HepG2 (cell line): ENCODE measurements around the gene ALDH3B1. TPM values are rescaled to one million over a fixed set of nuclear protein-coding genes. Genes with fewer than 3 reads are reported as not detected.
A peak's percentile ranks its signal among the peaks of the same experiment; 100 is the strongest.

Experiments used
- ATAC-seq: fragments of 200-7000 bp; cut with Tn5 transposase; 3 replicates; pipeline ENCODE4 v1.9.1; 2020; ENCODE audit warnings: mild to moderate bottlenecking, moderate library complexity
- BruUV-seq: library from RNA; stranded (reverse); fragments of 400-500 nt; replicated peaks from 2 replicates; lab custom pipeline; 2021; lab: Mats Ljungman, UMichigan
- CTCF ChIA-PET: fragments of 300-600 bp; formaldehyde crosslinking; extraction: SDS; loops from one replicate; lab custom pipeline; 2021; ENCODE audit warnings: low total read pairs, inconsistent platforms, low intra/inter-chr PET ratio; lab: Yijun Ruan, JAX
- POLR2A ChIA-PET: fragments of 350-600 bp; sonication (Branson Sonifier 250); formaldehyde crosslinking; loops from one replicate; lab custom pipeline; 2020; ENCODE audit warnings: antibody characterized with exemption, inconsistent platforms; lab: Yijun Ruan, JAX
- DNase-seq: peaks from one replicate; pipeline ENCODE4 v3.0.0-alpha.2; 2015; ENCODE audit warnings: low spot score
- FAIRE-seq: peaks from 3 replicates; lab custom pipeline; 2011; peaks lifted over from hg19 to GRCh38; lab: Jason Lieb, UNC
- H2AFZ ChIP-seq: one replicate; pipeline ENCODE4 v1.6.1; 2011; ENCODE audit warnings: low read length, inconsistent platforms
- H3K27ac ChIP-seq: fragments of 300-600 bp; 3 replicates; pipeline ENCODE4 v1.8.0; 2011; ENCODE audit warnings: mixed run types, mild to moderate bottlenecking, mixed read lengths, low read length, inconsistent platforms; ENCODE audit not compliant: insufficient read depth; ENCODE audit errors: extremely low read length
- H3K27me3 ChIP-seq, 2 experiments: fragments of 200-600 bp in 1 of 2; 2 replicates in 1 of 2; 3 replicates in 1 of 2; pipeline versions ENCODE4 v1.6.0 to v1.8.0; 2011; ENCODE audit warnings: low read length in 2 of 2, mild to moderate bottlenecking in 2 of 2, moderate library complexity in 2 of 2, inconsistent platforms in 1 of 2; ENCODE audit not compliant: insufficient read depth in 2 of 2, control insufficient read depth in 1 of 2
- H3K36me3 ChIP-seq, 2 experiments: fragments of 200-600 bp in 1 of 2; replicated peaks in 1 of 2; 2 replicates in 1 of 2; 3 replicates in 1 of 2; pipeline versions ENCODE4 v1.5.1 to v1.8.0; 2011; ENCODE audit warnings: low read length in 2 of 2, inconsistent platforms in 1 of 2; ENCODE audit not compliant: insufficient read depth in 2 of 2, control insufficient read depth in 1 of 2
- H3K4me1 ChIP-seq: 2 replicates; pipeline ENCODE4 v1.5.1; 2012; ENCODE audit warnings: low read length, inconsistent platforms; ENCODE audit not compliant: insufficient read depth
- H3K4me2 ChIP-seq: 2 replicates; pipeline ENCODE4 v1.6.0; 2011; ENCODE audit warnings: low read depth, low read length, inconsistent platforms
- H3K4me3 ChIP-seq, 3 experiments: fragments of 200-600 bp in 1 of 3; sonication (generic), shearing (Covaris generic) in 1 of 3; replicated peaks in 1 of 3; 2 replicates each; pipeline ENCODE4 v1.5.1; 2011 to 2016; ENCODE audit warnings: low read length in 3 of 3, inconsistent platforms in 2 of 3, low read depth in 2 of 3, mild to moderate bottlenecking in 2 of 3, control low read depth in 1 of 3, mixed read lengths in 1 of 3; ENCODE audit not compliant: insufficient read depth in 1 of 3
- H3K79me2 ChIP-seq: one replicate; pipeline ENCODE4 v1.6.1; 2011; ENCODE audit warnings: low read length, inconsistent platforms; ENCODE audit not compliant: insufficient read depth
- H3K9ac ChIP-seq: 2 replicates; pipeline ENCODE4 v1.6.0; 2011; ENCODE audit warnings: mild to moderate bottlenecking, low read depth, low read length, inconsistent platforms; ENCODE audit not compliant: insufficient read depth
- H3K9me3 ChIP-seq: 2 replicates; pipeline ENCODE4 v1.5.1; 2012; ENCODE audit warnings: mild to moderate bottlenecking, low read length
- H4K20me1 ChIP-seq: 2 replicates; pipeline ENCODE4 v1.6.0; 2011; ENCODE audit warnings: inconsistent platforms, mild to moderate bottlenecking, low read length, moderate library complexity; ENCODE audit not compliant: insufficient read depth
- ATRX ChIP-seq: sonication (generic); formaldehyde crosslinking; IDR thresholded peaks from 2 replicates; pipeline ENCODE4 v1.4.0; 2020; ENCODE audit warnings: missing genetic modification reagents, borderline replicate concordance
- HMG20B ChIP-seq: conservative IDR thresholded peaks from 2 replicates; pipeline ENCODE4 v1.6.1; 2016; ENCODE audit warnings: missing genetic modification reagents, missing compliant biosample characterization
- IRF2 ChIP-seq: IDR thresholded peaks from 2 replicates; pipeline ENCODE4 v1.6.1; 2018; ENCODE audit warnings: missing genetic modification reagents, missing compliant biosample characterization
- KDM2A ChIP-seq: sonication (generic); formaldehyde crosslinking; IDR thresholded peaks from 2 replicates; pipeline ENCODE4 v1.4.0; 2020; ENCODE audit warnings: low read depth, missing genetic modification reagents, borderline replicate concordance
- ONECUT2 ChIP-seq: sonication (generic); formaldehyde crosslinking; IDR thresholded peaks from 2 replicates; pipeline ENCODE4 v1.4.0; 2020; ENCODE audit warnings: missing genetic modification reagents
- SP5 ChIP-seq: IDR thresholded peaks from 2 replicates; pipeline ENCODE4 v1.6.1; 2016; ENCODE audit warnings: low read depth, borderline replicate concordance
- SSRP1 ChIP-seq: IDR thresholded peaks from 2 replicates; pipeline ENCODE4 v1.6.1; 2016; ENCODE audit warnings: control low read depth
- ZNF230 ChIP-seq: sonication (generic); formaldehyde crosslinking; IDR thresholded peaks from 2 replicates; pipeline ENCODE4 v1.4.0; 2020; ENCODE audit warnings: mild to moderate bottlenecking, missing genetic modification reagents
- ZNF331 ChIP-seq: sonication (generic); formaldehyde crosslinking; IDR thresholded peaks from 2 replicates; pipeline ENCODE4 v1.4.0; 2020; ENCODE audit warnings: missing genetic modification reagents
- WGBS: methylation state at CpG from one replicate; pipeline ENCODE4 v1.1.6; 2017; ENCODE audit warnings: low lambda C conversion rate; 5-methylcytosine and 5-hydroxymethylcytosine counted together
- in situ Hi-C: cut with HindIII; loops from 2 replicates; pipeline ENCODE4 v1.10.0; 2017; ENCODE audit warnings: low pct_unique_long_range_greater_than_20kb; ENCODE audit not compliant: extremely low pct_ligation_motif_present
- intact Hi-C: fragments of 100-400 bp; cut with micrococcal nuclease; formaldehyde crosslinking; loops from one replicate; pipeline ENCODE4 v1.10.0; 2022; ENCODE audit not compliant: unreplicated experiment
- polyA plus RNA-seq, 8 experiments: library from polyadenylated mRNA; depleted of rRNA in 3 of 8; stranded (reverse) in 7 of 8; unstranded in 1 of 8; fragments of >200 nt; fragmentation: Illumina TruSeq in 4 of 8; extraction: Trizol in 4 of 8; gene quantifications; 2 replicates each; pipeline versions ENCODE4 v1.2.1 to v1.2.3, GENCODE V29; 2011 to 2016; ENCODE audit warnings: low read depth in 4 of 8, missing spikeins in 1 of 8, mixed read lengths in 1 of 8; ENCODE audit not compliant: insufficient read depth in 1 of 8
- total RNA-seq, 5 experiments: library from RNA; depleted of rRNA; stranded (reverse); fragments of >200 nt; fragmentation: Illumina TruSeq; extraction: Trizol; gene quantifications; 2 replicates each; pipeline ENCODE4 v1.2.3, GENCODE V29; 2016; ENCODE audit warnings: low read depth in 1 of 5
- TF ChIP-seq, protein P1 (sequence below): sonication (generic); formaldehyde crosslinking; IDR thresholded peaks from 2 replicates; pipeline ENCODE4 v1.4.0; 2020; ENCODE audit warnings: mild to moderate bottlenecking, missing genetic modification reagents, borderline replicate concordance
- TF ChIP-seq, protein P2 (sequence below): sonication (generic); formaldehyde crosslinking; IDR thresholded peaks from 2 replicates; pipeline ENCODE4 v1.4.0; 2020; ENCODE audit warnings: missing genetic modification reagents; ENCODE audit errors: not compliant biosample characterization
- TF ChIP-seq, protein P3 (sequence below): sonication (generic); formaldehyde crosslinking; IDR thresholded peaks from 2 replicates; pipeline ENCODE4 v1.8.0; 2022; ENCODE audit warnings: mild to moderate bottlenecking, missing genetic modification reagents; ENCODE audit not compliant: insufficient replicate concordance
- TF ChIP-seq, protein P4 (sequence below): IDR thresholded peaks from 2 replicates; pipeline ENCODE4 v1.6.1; 2016; ENCODE audit warnings: missing compliant biosample characterization, missing genetic modification reagents, borderline replicate concordance
- TF ChIP-seq, protein P5 (sequence below): sonication (generic); formaldehyde crosslinking; IDR thresholded peaks from 2 replicates; pipeline ENCODE4 v1.8.0; 2022; ENCODE audit warnings: missing genetic modification reagents, low read depth, mild to moderate bottlenecking, borderline replicate concordance

The ALDH3B1 gene
- total and polyA plus RNA-seq, 2 of the 13 experiments (the other 11 are each of a cell fraction or from before 2014, with no cell fraction given): 4.0 to 6.7 TPM

DNA sequence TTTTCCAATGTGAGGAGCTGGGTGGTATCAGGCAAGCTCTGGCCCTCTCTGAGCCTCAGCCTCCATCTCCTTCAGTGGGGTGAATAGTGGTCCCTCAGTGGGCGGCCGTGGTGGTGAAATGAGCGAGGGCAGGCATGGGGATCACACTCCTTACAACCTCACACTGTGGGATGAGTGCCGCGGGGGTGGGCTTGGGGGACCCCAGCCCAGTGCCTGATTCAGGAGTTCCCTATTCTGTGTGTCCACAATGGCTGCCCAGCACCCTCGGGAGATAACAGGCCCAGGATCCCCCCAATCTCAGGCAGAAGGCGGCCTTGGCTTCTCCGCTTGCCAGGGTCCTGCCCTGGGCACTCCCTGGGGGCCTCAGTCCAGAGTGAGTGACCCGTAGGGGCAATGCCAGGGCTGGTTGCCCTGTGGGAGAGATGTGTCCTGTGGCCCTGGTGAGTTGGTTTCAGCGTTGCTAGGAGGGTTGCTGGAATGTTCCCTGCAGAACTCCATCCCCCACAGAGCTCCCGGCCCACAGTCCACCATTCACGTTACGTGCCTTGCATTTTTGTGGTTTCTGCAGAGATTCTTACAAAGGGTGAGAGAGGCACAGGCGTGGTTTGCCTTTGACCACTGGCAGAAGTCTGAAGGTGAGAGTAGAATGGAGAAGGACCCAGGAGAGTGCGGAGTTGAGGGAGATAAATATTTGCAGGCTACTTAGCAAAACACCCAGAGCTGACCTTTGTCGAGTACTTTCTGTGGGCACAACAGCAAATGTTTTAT is 2.9 kb downstream of the ALDH3B1 start:
- peak; percentile 25 for ATAC-seq
- peak overlapping the region; percentile 74 for H3K27ac ChIP-seq
- H3K9me3 ChIP-seq: no peaks in the 10 kb centered on the region
- no peaks in the 10 kb centered on the region for H3K27me3 ChIP-seq
- peak overlapping the region in 1 of 3 experiments; percentile 25; a peak in 1 of 6 replicates for H3K4me3 ChIP-seq
- H3K4me1 ChIP-seq: peaks cover 98% of the 10 kb centered on the region
- CTCF ChIA-PET: no interaction called here
- 12% methylated on average over 10 of the region's 16 CpGs for WGBS
- no peaks in the 10 kb centered on the region for H4K20me1 ChIP-seq
- no TSS peak for BruUV-seq
- no peak overlapping the region for H2AFZ ChIP-seq
- peak; percentile 96 for DNase-seq
- intact Hi-C loops (no loop called here), in situ Hi-C loops (no loop called here)
- H3K36me3 ChIP-seq: no peaks in the 10 kb centered on the region
- peak overlapping the region; percentile 56 for H3K9ac ChIP-seq
- peak overlapping the region; percentile 52 for H3K4me2 ChIP-seq
- POLR2A ChIA-PET: interaction anchor here (0.7 to 1.5 kb wide), 3 partner anchors 8 to 125 kb away, joined by 3 to 15 read pairs (median 3); partner anchors contain the start of gene TCIRG1
- FAIRE-seq: peak; percentile 96
- H3K79me2 ChIP-seq: no peaks in the 10 kb centered on the region
- 0 out of 2 replicates have a peak, but pooled peaks have one; percentile 19 for TF ChIP-seq ZNF331 (CRISPR knock-in tag)
- TF ChIP-seq, protein P1, sequence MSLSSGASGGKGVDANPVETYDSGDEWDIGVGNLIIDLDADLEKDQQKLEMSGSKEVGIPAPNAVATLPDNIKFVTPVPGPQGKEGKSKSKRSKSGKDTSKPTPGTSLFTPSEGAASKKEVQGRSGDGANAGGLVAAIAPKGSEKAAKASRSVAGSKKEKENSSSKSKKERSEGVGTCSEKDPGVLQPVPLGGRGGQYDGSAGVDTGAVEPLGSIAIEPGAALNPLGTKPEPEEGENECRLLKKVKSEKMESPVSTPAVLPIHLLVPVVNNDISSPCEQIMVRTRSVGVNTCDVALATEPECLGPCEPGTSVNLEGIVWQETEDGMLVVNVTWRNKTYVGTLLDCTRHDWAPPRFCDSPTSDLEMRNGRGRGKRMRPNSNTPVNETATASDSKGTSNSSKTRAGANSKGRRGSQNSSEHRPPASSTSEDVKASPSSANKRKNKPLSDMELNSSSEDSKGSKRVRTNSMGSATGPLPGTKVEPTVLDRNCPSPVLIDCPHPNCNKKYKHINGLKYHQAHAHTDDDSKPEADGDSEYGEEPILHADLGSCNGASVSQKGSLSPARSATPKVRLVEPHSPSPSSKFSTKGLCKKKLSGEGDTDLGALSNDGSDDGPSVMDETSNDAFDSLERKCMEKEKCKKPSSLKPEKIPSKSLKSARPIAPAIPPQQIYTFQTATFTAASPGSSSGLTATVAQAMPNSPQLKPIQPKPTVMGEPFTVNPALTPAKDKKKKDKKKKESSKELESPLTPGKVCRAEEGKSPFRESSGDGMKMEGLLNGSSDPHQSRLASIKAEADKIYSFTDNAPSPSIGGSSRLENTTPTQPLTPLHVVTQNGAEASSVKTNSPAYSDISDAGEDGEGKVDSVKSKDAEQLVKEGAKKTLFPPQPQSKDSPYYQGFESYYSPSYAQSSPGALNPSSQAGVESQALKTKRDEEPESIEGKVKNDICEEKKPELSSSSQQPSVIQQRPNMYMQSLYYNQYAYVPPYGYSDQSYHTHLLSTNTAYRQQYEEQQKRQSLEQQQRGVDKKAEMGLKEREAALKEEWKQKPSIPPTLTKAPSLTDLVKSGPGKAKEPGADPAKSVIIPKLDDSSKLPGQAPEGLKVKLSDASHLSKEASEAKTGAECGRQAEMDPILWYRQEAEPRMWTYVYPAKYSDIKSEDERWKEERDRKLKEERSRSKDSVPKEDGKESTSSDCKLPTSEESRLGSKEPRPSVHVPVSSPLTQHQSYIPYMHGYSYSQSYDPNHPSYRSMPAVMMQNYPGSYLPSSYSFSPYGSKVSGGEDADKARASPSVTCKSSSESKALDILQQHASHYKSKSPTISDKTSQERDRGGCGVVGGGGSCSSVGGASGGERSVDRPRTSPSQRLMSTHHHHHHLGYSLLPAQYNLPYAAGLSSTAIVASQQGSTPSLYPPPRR (CRISPR knock-in tag): peak; percentile 39; the same call in 1 of the 2 replicates
- TF ChIP-seq, protein P2, sequence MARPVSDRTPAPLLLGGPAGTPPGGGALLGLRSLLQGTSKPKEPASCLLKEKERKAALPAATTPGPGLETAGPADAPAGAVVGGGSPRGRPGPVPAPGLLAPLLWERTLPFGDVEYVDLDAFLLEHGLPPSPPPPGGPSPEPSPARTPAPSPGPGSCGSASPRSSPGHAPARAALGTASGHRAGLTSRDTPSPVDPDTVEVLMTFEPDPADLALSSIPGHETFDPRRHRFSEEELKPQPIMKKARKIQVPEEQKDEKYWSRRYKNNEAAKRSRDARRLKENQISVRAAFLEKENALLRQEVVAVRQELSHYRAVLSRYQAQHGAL (CRISPR knock-in tag): no peak
- peak; percentile 75; the same call in 1 of the 2 replicates for TF ChIP-seq HMG20B (CRISPR knock-in tag)
- TF ChIP-seq SSRP1 (CRISPR knock-in tag): no peak
- no peak for TF ChIP-seq ZNF230 (CRISPR knock-in tag)
- TF ChIP-seq, protein P3, sequence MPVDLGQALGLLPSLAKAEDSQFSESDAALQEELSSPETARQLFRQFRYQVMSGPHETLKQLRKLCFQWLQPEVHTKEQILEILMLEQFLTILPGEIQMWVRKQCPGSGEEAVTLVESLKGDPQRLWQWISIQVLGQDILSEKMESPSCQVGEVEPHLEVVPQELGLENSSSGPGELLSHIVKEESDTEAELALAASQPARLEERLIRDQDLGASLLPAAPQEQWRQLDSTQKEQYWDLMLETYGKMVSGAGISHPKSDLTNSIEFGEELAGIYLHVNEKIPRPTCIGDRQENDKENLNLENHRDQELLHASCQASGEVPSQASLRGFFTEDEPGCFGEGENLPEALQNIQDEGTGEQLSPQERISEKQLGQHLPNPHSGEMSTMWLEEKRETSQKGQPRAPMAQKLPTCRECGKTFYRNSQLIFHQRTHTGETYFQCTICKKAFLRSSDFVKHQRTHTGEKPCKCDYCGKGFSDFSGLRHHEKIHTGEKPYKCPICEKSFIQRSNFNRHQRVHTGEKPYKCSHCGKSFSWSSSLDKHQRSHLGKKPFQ (CRISPR knock-in tag): no peak
- no peak for TF ChIP-seq ONECUT2
- no peak for TF ChIP-seq ATRX (CRISPR knock-in tag)
- TF ChIP-seq, protein P4, sequence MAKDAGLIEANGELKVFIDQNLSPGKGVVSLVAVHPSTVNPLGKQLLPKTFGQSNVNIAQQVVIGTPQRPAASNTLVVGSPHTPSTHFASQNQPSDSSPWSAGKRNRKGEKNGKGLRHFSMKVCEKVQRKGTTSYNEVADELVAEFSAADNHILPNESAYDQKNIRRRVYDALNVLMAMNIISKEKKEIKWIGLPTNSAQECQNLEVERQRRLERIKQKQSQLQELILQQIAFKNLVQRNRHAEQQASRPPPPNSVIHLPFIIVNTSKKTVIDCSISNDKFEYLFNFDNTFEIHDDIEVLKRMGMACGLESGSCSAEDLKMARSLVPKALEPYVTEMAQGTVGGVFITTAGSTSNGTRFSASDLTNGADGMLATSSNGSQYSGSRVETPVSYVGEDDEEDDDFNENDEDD (CRISPR knock-in tag): peak; percentile 32; the same call in 1 of the 2 replicates
- TF ChIP-seq IRF2 (CRISPR knock-in tag): peak; percentile 22; the same call in 1 of the 2 replicates
- TF ChIP-seq SP5 (CRISPR knock-in tag): peak; percentile 71
- TF ChIP-seq, protein P5, sequence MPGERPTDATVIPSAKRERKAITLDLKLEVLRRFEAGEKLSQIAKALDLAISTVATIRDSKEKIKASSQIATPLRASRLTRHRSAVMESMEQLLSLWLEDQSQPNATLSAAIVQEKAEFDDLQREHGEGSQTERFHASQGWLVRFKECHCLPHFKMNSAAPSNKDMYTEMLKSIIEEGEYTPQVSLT: no peak
- peak; percentile 39; the same call in 1 of the 2 replicates for TF ChIP-seq KDM2A (CRISPR knock-in tag)
